Stomach (tissue), 9 donors: ENCODE data around the gene EML5. TPM values are rescaled to one million over a fixed set of nuclear protein-coding genes. Genes with fewer than 3 reads are reported as not detected.

Experiments
- DNase-seq, 2 donors: peaks; one replicate each; pipeline versions ENCODE4 v3.0.0 to v3.0.0-alpha.2; 2013 to 2019
- H3K27ac ChIP-seq, 5 donors: fragments of 200-600 bp in 4 of 5; sonication (generic) in 4 of 5; one replicate each; pipeline ENCODE4 v1.5.1; 2013 to 2019; ENCODE audit warnings: mild to moderate bottlenecking in 1 of 5, moderate library complexity in 1 of 5
- H3K27me3 ChIP-seq, 3 donors: fragments of 200-600 bp; sonication (generic); one replicate each; pipeline ENCODE4 v1.5.1; 2017 to 2019; ENCODE audit warnings: mixed run types in 1 of 3
- H3K36me3 ChIP-seq, 4 donors: fragments of 200-600 bp; sonication (generic); 1 replicate in 3 of 4; 2 replicates in 1 of 4; pipeline ENCODE4 v1.5.1; 2016 to 2019
- H3K4me1 ChIP-seq, 4 donors: fragments of 200-600 bp; sonication (generic); one replicate each; pipeline ENCODE4 v1.5.1; 2016 to 2019
- H3K4me3 ChIP-seq, 4 donors: fragments of 200-600 bp; sonication (generic) in 3 of 4; one replicate each; pipeline ENCODE4 v1.5.1; 2016 to 2019; ENCODE audit warnings: mild to moderate bottlenecking in 1 of 4
- H3K9me3 ChIP-seq, 4 donors: fragments of 200-600 bp; sonication (generic); one replicate each; pipeline ENCODE4 v1.5.1; 2016 to 2019
- EP300 ChIP-seq: sonication (generic); formaldehyde crosslinking; IDR thresholded peaks from one replicate; pipeline ENCODE4 v1.6.1; 2017; ENCODE audit warnings: antibody characterized with exemption
- POLR2A ChIP-seq, 4 donors: fragments of 450-650 bp; IDR thresholded peaks; one replicate each; pipeline ENCODE4 v1.6.1; 2016; ENCODE audit warnings: antibody characterized with exemption in 4 of 4, control low read depth in 2 of 4, mild to moderate bottlenecking in 1 of 4, moderate library complexity in 1 of 4
- POLR2AphosphoS5 ChIP-seq, 3 donors: sonication (generic); formaldehyde crosslinking; IDR thresholded peaks; one replicate each; pipeline ENCODE4 v1.6.1; 2016; ENCODE audit warnings: antibody characterized with exemption in 3 of 3
- WGBS, 5 donors: extraction: QIAGEN DNeasy Blood & Tissue Kit in 3 of 5; methylation state at CpG; one replicate each; pipeline versions ENCODE4 v1.1.5 to v1.1.7; 2013 to 2018; 5-methylcytosine and 5-hydroxymethylcytosine counted together
- intact Hi-C: fragments of 100-400 bp; cut with DNase I; formaldehyde crosslinking; loops from one replicate; pipeline ENCODE4 v1.15.1; 2023; ENCODE audit warnings: low total_unique reads
- polyA plus RNA-seq, 3 donors: library from polyadenylated mRNA; stranded (reverse); fragments of 200-250 nt; gene quantifications; one replicate each; pipeline ENCODE4 v1.2.3, GENCODE V29; 2013
- total RNA-seq, 5 donors: library from RNA; depleted of rRNA; stranded (reverse); fragments of >200 nt; gene quantifications; one replicate each; pipeline versions ENCODE4 v1.1.0 to v1.2.3, GENCODE V29; 2014 to 2016
- TF ChIP-seq, protein P1 (sequence below), 7 experiments: fragments of 450-650 bp in 4 of 7; fragments of 200-600 bp in 3 of 7; sonication (generic) in 3 of 7; IDR thresholded peaks; one replicate each; pipeline ENCODE4 v1.5.1; 2016 to 2019; ENCODE audit warnings: antibody characterized with exemption in 7 of 7, control low read depth in 2 of 7, mild to moderate bottlenecking in 1 of 7
- donor health status: healthy with polysubstance abuse.
- donor health status: Bipolar disorder and iron deficiency.
- donor health status: healthy.

EML5 gene
- total and polyA plus RNA-seq, 8 donors: 0.19 to 10.3 (median 0.92) TPM; not detected in 1

DNA sequence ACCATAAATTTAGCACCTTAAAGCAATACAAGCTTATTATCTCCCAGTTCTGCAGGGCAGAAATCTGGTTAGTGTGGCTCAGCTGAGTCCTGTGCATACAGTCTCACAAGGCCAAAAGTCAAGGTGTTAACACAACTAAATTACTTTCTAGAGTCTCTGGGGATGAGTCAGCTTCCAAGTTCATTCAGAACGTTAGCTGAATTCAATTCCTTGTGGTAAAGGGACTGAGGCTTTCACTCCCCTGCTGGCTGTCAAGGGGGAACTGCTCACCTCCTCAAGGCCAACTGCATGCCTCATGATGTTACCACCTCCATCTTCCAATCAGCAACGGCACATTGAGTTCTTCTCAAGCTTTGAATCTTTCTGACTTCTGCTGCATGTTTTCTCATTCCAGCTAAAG lies 27.6 kb downstream of the EML5 start:
- H3K9me3 ChIP-seq: peaks cover 0 to 33% (median 18%) of the 10 kb centered on the region in 4 donors
- H3K27ac ChIP-seq: no peak overlapping the region
- H3K36me3 ChIP-seq: no peaks in the 10 kb centered on the region
- no peaks in the 10 kb centered on the region for H3K4me1 ChIP-seq
- DNase-seq: no peak
- H3K27me3 ChIP-seq: no peaks in the 10 kb centered on the region
- WGBS, 5 donors: 60 to 72% (median 61%) methylated on average over 2 of the region's 2 CpGs
- no peak overlapping the region for H3K4me3 ChIP-seq
- no peak for TF ChIP-seq POLR2AphosphoS5 (IDR thresholded peaks at IDR 0.05)
- no peak for TF ChIP-seq EP300
- TF ChIP-seq, protein P1, sequence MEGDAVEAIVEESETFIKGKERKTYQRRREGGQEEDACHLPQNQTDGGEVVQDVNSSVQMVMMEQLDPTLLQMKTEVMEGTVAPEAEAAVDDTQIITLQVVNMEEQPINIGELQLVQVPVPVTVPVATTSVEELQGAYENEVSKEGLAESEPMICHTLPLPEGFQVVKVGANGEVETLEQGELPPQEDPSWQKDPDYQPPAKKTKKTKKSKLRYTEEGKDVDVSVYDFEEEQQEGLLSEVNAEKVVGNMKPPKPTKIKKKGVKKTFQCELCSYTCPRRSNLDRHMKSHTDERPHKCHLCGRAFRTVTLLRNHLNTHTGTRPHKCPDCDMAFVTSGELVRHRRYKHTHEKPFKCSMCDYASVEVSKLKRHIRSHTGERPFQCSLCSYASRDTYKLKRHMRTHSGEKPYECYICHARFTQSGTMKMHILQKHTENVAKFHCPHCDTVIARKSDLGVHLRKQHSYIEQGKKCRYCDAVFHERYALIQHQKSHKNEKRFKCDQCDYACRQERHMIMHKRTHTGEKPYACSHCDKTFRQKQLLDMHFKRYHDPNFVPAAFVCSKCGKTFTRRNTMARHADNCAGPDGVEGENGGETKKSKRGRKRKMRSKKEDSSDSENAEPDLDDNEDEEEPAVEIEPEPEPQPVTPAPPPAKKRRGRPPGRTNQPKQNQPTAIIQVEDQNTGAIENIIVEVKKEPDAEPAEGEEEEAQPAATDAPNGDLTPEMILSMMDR (IDR thresholded peaks at IDR 0.05): no peak
- no peak for TF ChIP-seq POLR2A (IDR thresholded peaks at IDR 0.05)
- intact Hi-C loops: loop anchor here (10.0 kb wide), 1 partner anchor 90 kb away; no protein-coding TSS in a partner anchor

DNA sequence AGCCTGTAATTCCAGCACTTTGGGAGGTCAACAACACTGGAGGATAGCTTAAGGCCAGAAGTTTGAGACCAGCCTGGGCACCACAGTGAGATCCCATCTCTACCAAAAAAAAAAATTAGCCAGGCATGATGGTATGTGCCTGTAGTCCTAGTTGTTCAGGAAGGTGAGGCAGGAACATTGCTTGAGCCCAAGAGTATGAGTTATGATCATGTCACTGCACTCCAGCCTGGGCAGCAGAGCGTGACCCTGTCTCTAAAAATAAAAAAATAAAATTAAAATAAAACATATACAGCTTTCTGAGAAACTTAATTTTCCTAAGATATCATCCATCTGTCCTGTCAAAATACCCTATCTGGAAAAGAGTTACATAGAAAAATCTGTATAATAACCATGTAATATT lies 38.9 kb downstream of the EML5 start:
- DNase-seq: no peak
- Histone ChIP-seq H3K27me3 (no peaks in the 10 kb centered on the region), H3K4me3 (no peak overlapping the region), H3K36me3 (no peaks in the 10 kb centered on the region), H3K4me1 (no peaks in the 10 kb centered on the region), H3K9me3 (no peaks in the 10 kb centered on the region), H3K27ac (no peak overlapping the region)
- TF ChIP-seq, protein P1 (IDR thresholded peaks at IDR 0.05): no peak
- no peak for TF ChIP-seq POLR2AphosphoS5 (IDR thresholded peaks at IDR 0.05)
- intact Hi-C loops: no loop called here
- WGBS, 5 donors: 79 to 100% (median 98%) methylated on average over 1 of the region's 1 CpG

DNA sequence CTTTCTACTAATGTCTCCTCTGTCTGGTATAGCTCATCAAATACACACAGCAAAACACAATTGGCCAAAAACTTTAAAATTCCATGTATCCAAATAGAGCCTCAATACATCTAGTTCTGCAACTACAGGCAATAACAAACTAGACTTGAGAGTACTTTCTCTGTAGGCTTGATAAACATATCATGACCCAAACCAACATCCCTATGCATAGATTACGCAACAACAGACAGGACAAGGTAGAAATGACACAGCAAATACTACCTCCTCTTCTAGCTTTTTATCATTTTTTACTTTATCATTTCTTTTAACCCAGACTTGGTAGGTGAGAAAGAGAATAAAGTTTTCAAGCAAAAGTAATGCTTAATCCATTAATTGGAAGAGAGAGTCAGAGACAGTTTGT lies 41.8 kb downstream of the EML5 start:
- no peaks in the 10 kb centered on the region for H3K9me3 ChIP-seq
- H3K4me1 ChIP-seq: no peaks in the 10 kb centered on the region
- TF ChIP-seq POLR2A (IDR thresholded peaks at IDR 0.05): no peak
- no peak for TF ChIP-seq EP300
- no peak for TF ChIP-seq POLR2AphosphoS5 (IDR thresholded peaks at IDR 0.05)
- TF ChIP-seq, protein P1 (IDR thresholded peaks at IDR 0.05): no peak
- no peaks in the 10 kb centered on the region for H3K27me3 ChIP-seq
- no peak for DNase-seq
- no peak overlapping the region for H3K27ac ChIP-seq
- 90 to 98% (median 97%) methylated on average over 1 of the region's 1 CpG for WGBS, 5 donors
- intact Hi-C loops: no loop called here
- no peak overlapping the region for H3K4me3 ChIP-seq
- H3K36me3 ChIP-seq: no peaks in the 10 kb centered on the region

DNA sequence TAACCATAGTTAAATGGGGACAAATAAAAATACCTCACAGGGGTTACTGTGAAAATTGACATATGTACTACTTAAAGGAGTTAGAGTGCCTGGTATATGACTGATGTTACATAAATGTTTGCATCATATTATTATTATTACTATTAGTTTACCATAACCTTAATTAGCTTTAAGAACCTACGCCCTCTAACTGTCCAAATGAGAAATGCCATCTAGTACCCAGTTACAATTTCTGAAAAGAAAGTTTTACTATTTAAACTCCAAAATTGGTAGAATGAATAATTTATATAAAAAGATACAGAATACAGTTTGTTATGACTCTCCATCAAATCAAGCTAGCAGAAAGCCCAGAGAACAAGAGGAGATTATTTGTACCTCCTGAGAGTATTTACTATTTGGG lies 42.3 kb downstream of the EML5 start:
- Histone ChIP-seq H3K27ac (no peak overlapping the region), H3K4me1 (no peaks in the 10 kb centered on the region), H3K4me3 (no peak overlapping the region), H3K27me3 (no peaks in the 10 kb centered on the region), H3K9me3 (no peaks in the 10 kb centered on the region), H3K36me3 (no peaks in the 10 kb centered on the region)
- no peak for DNase-seq
- TF ChIP-seq POLR2AphosphoS5 (IDR thresholded peaks at IDR 0.05) (no peak), EP300 (no peak), POLR2A (IDR thresholded peaks at IDR 0.05) (no peak)
- TF ChIP-seq, protein P1 (IDR thresholded peaks at IDR 0.05): no peak
- intact Hi-C loops: no loop called here
- 78 to 91% (median 86%) methylated on average over 1 of the region's 1 CpG for WGBS, 5 donors
